Hippocampal formation (tissue), 2 donors: ENCODE data around the gene TSR3.

Source experiments
- DNase-seq, 2 donors: peaks; one replicate each; lab custom pipeline; 2025; lab: John Stamatoyannopoulos, UW

TSR3 gene

DNA sequence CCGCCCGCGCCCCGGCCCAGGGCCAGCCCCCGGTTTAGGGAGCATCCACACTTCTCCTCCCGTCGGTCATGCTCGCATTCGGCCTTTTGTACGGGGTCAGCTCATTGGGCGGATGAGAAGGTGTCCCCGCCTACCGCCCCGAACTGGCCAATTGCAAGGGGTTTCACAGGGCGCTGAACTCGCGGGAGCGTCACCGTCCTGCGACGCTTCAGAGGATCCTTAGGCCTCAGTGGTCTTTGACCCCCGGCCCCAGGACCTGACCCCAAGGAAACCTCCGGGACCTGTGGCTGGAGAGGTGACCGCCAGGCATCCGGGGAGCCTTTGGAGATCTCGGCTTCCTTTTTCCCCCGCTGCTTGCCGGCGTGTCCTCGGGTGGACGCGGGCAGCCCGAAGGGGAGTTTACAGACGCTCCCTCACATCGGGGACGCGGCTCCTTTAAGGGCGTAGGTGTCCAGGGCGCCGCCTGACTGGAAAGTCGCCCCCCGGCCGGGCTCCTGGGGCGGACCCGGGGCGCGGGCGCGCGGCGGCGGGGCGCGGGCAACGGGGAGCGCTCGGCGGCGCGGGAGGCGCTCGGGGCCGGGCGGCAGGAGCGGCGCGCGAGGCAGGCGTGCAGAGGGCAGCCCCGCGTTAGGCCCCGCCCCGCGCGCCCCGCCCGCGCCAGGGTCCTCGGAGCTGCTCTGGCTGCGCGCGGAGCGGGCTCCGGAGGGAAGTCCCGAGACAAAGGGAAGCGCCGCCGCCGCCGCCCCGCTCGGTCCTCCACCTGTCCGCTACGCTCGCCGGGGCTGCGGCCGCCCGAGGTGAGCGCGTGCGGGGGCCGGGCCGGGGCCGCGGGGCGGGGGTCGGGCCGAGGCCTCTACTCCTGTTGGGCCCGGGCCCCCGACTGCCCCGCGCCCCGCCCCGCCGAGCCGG lies 42.4 kb downstream of the TSR3 start, which contains the start of gene UBE2I:
Gene UBE2I (plus strand): TSS at position 660 of the 909 bp plus-strand sequence. CDS start 4,395 bp downstream, outside the sequence.
- peak; percentile 96 to 98 for DNase-seq

DNA sequence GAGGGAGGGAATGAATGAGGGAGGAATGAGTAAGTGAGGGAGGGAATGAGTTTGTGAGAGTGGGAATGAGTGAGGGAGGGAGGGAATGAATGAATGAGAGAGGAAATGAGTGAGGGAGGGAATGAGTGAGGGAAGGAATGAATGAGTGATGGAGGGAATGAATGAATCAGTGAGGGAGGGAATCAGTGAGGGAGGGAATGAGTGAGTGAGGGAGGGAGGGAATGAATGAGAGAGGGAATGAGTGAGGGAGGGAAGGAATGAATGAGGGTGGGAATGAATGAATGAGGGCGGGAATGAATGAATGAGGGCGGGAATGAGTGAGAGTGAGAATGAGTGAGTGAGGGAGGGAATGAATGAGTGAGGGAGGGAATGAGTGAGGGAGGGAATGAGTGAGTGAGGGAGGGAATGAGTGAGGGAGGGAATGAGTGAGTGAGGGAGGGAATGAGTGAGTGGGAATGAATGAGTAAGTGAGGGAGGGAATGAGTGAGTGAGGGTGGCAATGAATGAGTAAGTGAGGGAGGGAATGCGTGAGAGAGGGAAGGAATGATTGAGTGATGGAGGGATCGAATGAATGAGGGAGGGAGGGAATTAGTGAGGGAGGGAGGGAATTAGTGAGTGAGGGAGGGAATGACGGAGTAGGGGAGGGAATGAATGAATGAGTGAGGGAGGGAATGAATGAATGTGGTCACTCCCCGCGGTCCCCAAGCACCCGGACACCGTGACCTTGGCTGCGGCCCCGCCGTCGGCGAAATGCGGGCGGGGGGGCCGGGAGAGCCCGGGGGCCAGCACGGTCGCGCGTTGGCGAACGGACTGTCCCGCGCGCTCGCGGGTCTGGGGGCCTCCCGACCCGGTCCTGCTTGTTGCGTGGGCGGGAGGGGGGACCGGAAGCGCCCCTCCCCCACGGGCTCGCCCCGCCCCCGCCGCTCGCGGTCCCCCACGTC lies 43.4 kb downstream of the TSR3 start:
- DNase-seq, result no peak

DNA sequence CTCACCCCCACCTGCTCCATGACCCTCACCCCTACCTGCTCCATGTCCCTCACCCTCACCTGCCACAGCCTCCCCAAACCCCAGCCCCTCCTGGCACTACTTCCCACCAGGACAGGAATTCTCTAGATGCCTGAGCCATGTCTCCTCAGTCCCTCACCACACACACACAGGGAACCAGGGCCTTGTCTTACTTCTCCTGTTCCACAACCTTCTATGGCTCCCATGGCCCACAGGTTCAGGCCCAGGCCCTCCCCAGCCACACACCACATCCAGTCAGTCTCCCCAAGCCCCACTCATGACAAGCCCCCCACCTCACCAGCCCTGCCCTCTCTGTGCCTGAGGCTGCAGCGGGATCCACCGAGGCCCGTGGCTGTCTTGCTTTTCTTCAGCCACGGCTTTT lies 45.3 kb downstream of the TSR3 start:
- no peak for DNase-seq

DNA sequence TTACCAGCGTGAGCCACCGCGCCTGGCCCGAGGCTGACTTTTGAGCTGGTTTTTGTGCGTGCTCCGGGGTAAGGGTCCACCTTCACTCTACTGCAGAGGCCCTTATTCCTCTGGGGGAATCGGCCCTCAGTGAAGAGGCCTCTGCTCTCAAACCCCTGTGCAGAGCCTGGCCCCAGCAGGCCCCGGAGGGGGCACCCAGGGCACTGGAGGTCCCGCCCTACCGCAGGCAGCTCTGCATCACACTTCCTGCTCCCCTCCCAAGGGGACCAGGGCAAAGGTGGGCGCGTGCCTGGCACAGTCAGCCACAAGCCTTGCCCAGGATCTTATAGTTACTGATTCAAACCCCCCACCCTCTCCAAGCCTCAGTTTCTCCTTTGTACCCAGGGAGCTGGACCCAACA lies 45.9 kb downstream of the TSR3 start:
- DNase-seq, result no peak

DNA sequence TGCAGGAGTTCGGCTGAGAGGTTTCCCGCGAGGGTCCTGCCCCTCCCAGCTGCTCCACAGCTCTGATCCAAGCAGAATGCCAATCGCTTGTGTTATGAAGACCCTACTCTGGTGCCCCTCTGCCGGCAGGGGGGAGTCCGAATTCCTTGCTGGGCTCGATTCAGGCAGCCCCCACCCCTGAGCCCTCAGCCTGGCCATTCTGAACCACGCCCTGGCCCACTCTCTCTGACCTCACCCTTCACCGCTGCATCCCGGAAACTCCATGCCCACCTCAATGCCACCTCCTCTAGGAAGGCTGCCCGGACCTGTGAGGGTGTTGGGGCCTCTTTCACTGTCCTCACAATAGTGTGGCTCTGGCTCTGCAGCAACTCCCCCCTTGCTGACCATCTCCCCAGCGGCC lies 50.1 kb downstream of the TSR3 start:
- DNase-seq, result no peak

DNA sequence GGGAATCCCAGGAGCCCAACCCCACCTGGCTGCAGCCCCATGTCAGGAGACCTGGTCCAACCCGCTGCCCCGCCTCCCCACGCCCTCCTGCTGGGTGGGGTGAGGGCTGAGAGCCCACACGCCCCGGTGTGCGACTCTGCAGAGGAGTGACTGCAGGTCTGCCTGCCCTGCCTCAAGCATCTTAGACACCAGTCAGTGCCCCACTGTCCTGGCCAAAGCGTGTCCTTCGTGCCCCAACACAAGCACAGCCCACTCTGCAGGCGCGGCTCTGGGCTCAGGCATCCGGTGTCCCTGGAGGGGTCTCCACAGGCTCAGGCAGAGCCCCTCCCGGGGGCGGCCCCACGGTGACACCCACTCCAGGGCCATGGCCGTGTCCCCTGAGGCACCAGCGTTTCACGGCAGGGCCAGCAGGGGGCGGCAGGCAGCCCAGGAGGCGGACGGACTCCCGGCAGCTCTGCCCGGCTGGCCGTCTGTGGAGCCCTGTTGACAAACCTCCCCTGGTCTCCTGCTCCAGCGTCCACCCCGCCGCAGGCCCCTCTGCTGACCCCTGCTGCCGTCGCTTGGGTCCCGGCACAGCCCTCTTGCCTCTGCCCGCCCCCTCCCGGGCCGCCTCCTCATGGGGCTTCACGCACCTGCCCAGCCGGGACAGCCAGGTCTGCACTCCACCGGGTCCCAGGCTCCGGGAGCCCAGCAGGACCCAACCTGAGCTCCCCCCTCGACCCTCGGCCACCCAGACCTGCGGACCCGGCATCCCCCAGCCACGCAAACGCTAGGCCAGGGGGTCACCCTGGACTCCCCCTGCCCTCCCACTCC lies 50.8 kb downstream of the TSR3 start:
- peak in 1 of 2 donors; percentile 31 for DNase-seq

DNA sequence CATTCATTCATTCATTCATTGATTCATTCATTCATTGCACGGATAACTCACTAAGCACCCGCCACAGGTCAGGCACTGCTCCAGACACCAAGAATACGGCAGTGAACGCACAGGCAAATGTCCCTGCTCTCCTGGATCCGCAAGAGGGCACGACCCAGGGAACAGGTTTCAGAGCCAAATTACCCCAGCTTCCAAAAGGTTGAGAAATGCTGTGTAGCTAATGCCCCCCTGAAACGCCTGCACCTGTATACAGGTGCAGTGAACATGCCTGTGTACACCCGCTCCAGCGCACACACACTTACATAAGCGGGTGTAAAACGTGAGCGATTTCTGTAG lies 51.8 kb downstream of the TSR3 start:
- no peak for DNase-seq
